H1 (cell line): ENCODE results near the gene DIP2C.

Experiments
- CTCF ChIP-seq, 3 experiments: IDR thresholded peaks; 1 replicate in 2 of 3; 2 replicates in 1 of 3; pipeline versions ENCODE4 v1.5.1 to v1.6.1; 2011; ENCODE audit warnings: low read length in 3 of 3, mild to moderate bottlenecking in 3 of 3, inconsistent platforms in 2 of 3, low read depth in 1 of 3, moderate library complexity in 1 of 3; ENCODE audit not compliant: insufficient read depth in 1 of 3; ENCODE audit errors: control extremely low read depth in 1 of 3
- JUND ChIP-seq: IDR thresholded peaks from 2 replicates; pipeline ENCODE4 v1.6.1; 2011; ENCODE audit warnings: mild to moderate bottlenecking, improper control_type of control experiment, low read length
- POLR2A ChIP-seq, 2 experiments: IDR thresholded peaks; 1 replicate in 1 of 2; 2 replicates in 1 of 2; pipeline ENCODE4 v1.6.1; 2011; ENCODE audit warnings: low read depth in 2 of 2, low read length in 2 of 2, mild to moderate bottlenecking in 2 of 2; ENCODE audit errors: control extremely low read depth in 1 of 2
- RFX5 ChIP-seq: IDR thresholded peaks from 2 replicates; pipeline ENCODE4 v1.6.1; 2011; ENCODE audit warnings: low read depth, low read length, improper control_type of control experiment, borderline replicate concordance
- TEAD4 ChIP-seq: IDR thresholded peaks from 2 replicates; pipeline ENCODE4 v1.6.1; 2012; ENCODE audit warnings: low read depth, low read length, inconsistent platforms, mixed read lengths
- ZNF274 ChIP-seq: IDR thresholded peaks from 2 replicates; pipeline ENCODE4 v1.7.0; 2012; ENCODE audit warnings: low read length, borderline replicate concordance; ENCODE audit errors: extremely low read depth

DNA sequence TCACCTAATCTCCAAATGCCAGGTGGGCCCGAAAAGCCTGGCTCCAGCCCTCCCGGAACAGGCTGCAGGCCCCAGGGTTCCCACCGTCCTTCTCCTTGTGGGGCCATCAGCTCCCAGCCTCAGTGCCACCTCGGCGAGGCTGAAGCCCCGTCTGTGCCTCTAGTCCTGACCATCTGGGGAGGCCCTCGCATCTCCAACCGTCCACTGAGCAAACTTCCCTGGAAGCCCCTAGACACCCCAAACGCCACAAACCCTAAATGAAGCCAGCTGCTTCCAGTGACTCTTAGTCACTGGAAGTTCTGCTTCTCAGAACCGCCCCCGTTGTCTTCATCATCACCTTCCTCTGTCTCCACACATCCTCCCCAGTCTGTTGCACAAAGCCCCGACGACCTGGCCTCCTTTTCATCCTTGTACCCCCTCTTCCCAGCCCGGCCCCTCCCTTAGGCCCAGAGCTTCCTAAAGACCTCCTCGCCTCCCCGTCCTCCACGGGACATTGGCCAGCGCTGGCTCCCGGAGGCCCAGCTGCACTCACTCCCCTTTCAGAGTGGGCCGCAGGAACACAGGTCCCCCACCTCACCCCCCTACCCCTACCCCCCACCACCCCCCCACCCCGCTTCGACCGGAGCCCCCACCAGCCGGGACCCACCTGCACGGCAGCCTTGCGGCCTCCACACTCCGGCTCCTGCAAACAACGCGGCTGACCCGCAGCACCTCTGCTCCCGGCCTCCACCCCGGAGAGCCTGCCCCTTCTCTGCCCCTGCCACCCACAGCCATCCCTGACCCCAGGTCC lies 1.1 kb upstream of the DIP2C start:
- TF ChIP-seq RFX5 (no peak), JUND (no peak), CTCF (IDR thresholded peaks at IDR 0.05; ENCODE audit: control extremely low read depth in 1 of 3, insufficient read depth in 1 of 3, low read depth in 1 of 3, low read length in 3 of 3) (no peak), ZNF274 (no peak), POLR2A (IDR thresholded peaks at IDR 0.05; ENCODE audit: control extremely low read depth in 1 of 2, low read depth in 2 of 2, low read length in 2 of 2) (no peak), TEAD4 (no peak)
